ENCODE data around the gene UGT1A10. TPM values are rescaled to one million over a fixed set of nuclear protein-coding genes. Genes with fewer than 3 reads are reported as not detected.

Gene UGT1A10
- total and polyA plus RNA-seq, 4 donors, result 0.38 TPM; not detected in 3

- Histone ChIP-seq H3K4me1 (ENCODE audit: control insufficient read depth in 1 of 2, insufficient read depth in 2 of 2, low read length in 2 of 2) (no peaks in the 10 kb centered on the region), H3K9me3 (ENCODE audit: control insufficient read depth, low read length) (no peaks in the 10 kb centered on the region), H3K27ac (ENCODE audit: low read depth in 1 of 2, low read length in 2 of 2) (peak overlapping the region in 1 of 2 donors; percentile 34), H3K36me3 (ENCODE audit: control insufficient read depth in 1 of 2, insufficient read depth in 2 of 2, low read length in 1 of 2) (no peaks in the 10 kb centered on the region), H3K4me3 (ENCODE audit: low read length in 2 of 2) (no peak overlapping the region), H3K27me3 (ENCODE audit: control insufficient read depth in 1 of 2, insufficient read depth in 2 of 2, low read length in 1 of 2) (no peaks in the 10 kb centered on the region)
- WGBS, 2 donors, result 39 to 47% methylated on average over 4 of the region's 4 CpGs
- ATAC-seq (ENCODE audit: low FRiP score) (no peak), DNase-seq (no peak)
- intact Hi-C loops (cut with DNase I), result loop anchor here in 1 of 2 donors (10.0 kb wide), 1 partner anchor 221 kb away; no protein-coding TSS in a partner anchor
These were observed 69.8 kb downstream of the UGT1A10 start for GRCh38 chr2:233705911-233706506.

DNA sequence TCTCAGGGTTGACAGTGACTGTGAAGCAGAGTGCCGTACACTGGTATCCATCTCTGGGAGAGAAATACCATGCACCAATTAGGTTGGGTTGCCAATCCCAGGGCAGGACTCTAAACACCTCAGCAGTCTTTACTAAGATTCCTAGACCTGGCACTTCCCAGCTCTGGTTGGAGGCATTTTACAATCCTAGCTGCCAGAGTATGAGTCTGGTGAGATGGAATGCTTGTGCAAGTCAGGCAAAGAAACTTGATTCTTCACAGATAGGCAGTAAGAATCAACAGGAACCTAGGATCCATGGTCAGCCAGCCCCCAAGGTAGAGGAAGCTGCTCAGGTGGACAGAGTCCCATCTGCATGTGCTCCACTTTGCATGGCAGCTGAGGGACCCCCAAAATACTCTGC, 70.5 kb downstream of the UGT1A10 start:
- DNase-seq (no peak), ATAC-seq (ENCODE audit: low FRiP score) (no peak)
- no peak overlapping the region for H3K27ac ChIP-seq (ENCODE audit: low read depth in 1 of 2, low read length in 2 of 2)
- no peaks in the 10 kb centered on the region for H3K27me3 ChIP-seq (ENCODE audit: control insufficient read depth in 1 of 2, insufficient read depth in 2 of 2, low read length in 1 of 2)
- intact Hi-C loops (cut with DNase I), result loop anchor here in 1 of 2 donors (10.0 kb wide), 1 partner anchor 222 kb away; no protein-coding TSS in a partner anchor
- H3K4me1 ChIP-seq (ENCODE audit: control insufficient read depth in 1 of 2, insufficient read depth in 2 of 2, low read length in 2 of 2), result no peaks in the 10 kb centered on the region
- 26 to 54% methylated on average over 1 of the region's 1 CpG for WGBS, 2 donors
- no peaks in the 10 kb centered on the region for H3K36me3 ChIP-seq (ENCODE audit: control insufficient read depth in 1 of 2, insufficient read depth in 2 of 2, low read length in 1 of 2)
- no peak overlapping the region for H3K4me3 ChIP-seq (ENCODE audit: low read length in 2 of 2)
- no peaks in the 10 kb centered on the region for H3K9me3 ChIP-seq (ENCODE audit: control insufficient read depth, low read length)

- H3K4me1 ChIP-seq (ENCODE audit: control insufficient read depth in 1 of 2, insufficient read depth in 2 of 2, low read length in 2 of 2), result no peaks in the 10 kb centered on the region
- H3K9me3 ChIP-seq (ENCODE audit: control insufficient read depth, low read length), result no peaks in the 10 kb centered on the region
- H3K4me3 ChIP-seq (ENCODE audit: low read length in 2 of 2), result no peak overlapping the region
- DNase-seq (no peak), ATAC-seq (ENCODE audit: low FRiP score) (no peak)
- intact Hi-C loops (cut with DNase I), result loop anchor here in 1 of 2 donors (10.0 kb wide), 1 partner anchor 223 kb away; no protein-coding TSS in a partner anchor
- WGBS, 2 donors, result 68 to 73% methylated on average over 10 of the region's 10 CpGs
- H3K27me3 ChIP-seq (ENCODE audit: control insufficient read depth in 1 of 2, insufficient read depth in 2 of 2, low read length in 1 of 2), result no peaks in the 10 kb centered on the region
- H3K27ac ChIP-seq (ENCODE audit: low read depth in 1 of 2, low read length in 2 of 2), result no peak overlapping the region
- no peaks in the 10 kb centered on the region for H3K36me3 ChIP-seq (ENCODE audit: control insufficient read depth in 1 of 2, insufficient read depth in 2 of 2, low read length in 1 of 2)
These were observed 71.8 kb downstream of the UGT1A10 start for GRCh38 chr2:233707940-233708644.

- Histone ChIP-seq H3K36me3 (ENCODE audit: control insufficient read depth in 1 of 2, insufficient read depth in 2 of 2, low read length in 1 of 2) (no peaks in the 10 kb centered on the region), H3K4me1 (ENCODE audit: control insufficient read depth in 1 of 2, insufficient read depth in 2 of 2, low read length in 2 of 2) (no peaks in the 10 kb centered on the region), H3K27ac (ENCODE audit: low read depth in 1 of 2, low read length in 2 of 2) (no peak overlapping the region), H3K9me3 (ENCODE audit: control insufficient read depth, low read length) (no peaks in the 10 kb centered on the region), H3K27me3 (ENCODE audit: control insufficient read depth in 1 of 2, insufficient read depth in 2 of 2, low read length in 1 of 2) (no peaks in the 10 kb centered on the region), H3K4me3 (ENCODE audit: low read length in 2 of 2) (no peak overlapping the region)
- intact Hi-C loops (cut with DNase I), result loop anchor here in 1 of 2 donors (10.0 kb wide), 1 partner anchor 224 kb away; no protein-coding TSS in a partner anchor
- DNase-seq (no peak), ATAC-seq (ENCODE audit: low FRiP score) (no peak)
- WGBS, 2 donors, result 84 to 92% methylated on average over 5 of the region's 5 CpGs
These were observed 72.7 kb downstream of the UGT1A10 start for GRCh38 chr2:233708942-233709341.

DNA sequence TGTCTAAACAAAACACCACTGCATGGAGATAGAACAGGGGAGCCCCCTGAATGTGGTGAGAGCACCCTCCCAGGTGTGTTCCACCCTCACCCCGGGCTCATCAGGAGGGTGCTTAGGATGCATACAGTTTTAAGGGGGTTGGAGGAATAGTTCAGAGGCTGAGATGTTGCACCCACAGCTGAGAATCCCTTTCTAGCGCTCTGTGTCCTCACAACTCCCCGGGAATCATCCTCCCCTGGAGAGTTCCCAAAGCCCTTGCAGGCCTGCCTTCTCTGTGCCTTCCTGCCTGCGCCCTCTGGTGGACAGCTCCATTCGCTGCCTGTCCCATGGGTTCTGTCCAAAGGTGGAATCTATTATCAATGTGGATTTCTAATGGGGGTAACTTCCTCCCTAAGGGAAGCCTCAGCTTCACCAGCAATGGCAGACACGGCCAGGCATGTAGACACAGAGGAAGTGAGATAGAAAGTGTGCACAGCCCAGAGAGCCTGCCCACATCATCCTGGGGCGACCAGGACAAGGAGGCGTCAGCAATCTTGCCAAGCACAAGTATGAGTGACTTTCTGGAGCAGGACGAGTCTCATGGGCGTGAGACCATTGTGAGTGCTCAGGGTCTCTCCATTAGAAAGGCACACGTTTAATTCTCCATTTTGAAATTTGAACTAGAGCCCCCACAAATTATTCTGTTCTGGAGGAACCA, 75.2 kb downstream of the UGT1A10 start:
- no peak overlapping the region for H3K4me3 ChIP-seq (ENCODE audit: low read length in 2 of 2)
- DNase-seq, result peak; percentile 79 to 90
- ATAC-seq (ENCODE audit: low FRiP score), result peak; percentile 70
- 38 to 44% methylated on average over 11 of the region's 11 CpGs for WGBS, 2 donors
- no peaks in the 10 kb centered on the region for H3K9me3 ChIP-seq (ENCODE audit: control insufficient read depth, low read length)
- H3K27me3 ChIP-seq (ENCODE audit: control insufficient read depth in 1 of 2, insufficient read depth in 2 of 2, low read length in 1 of 2), result no peaks in the 10 kb centered on the region
- H3K36me3 ChIP-seq (ENCODE audit: control insufficient read depth in 1 of 2, insufficient read depth in 2 of 2, low read length in 1 of 2), result no peaks in the 10 kb centered on the region
- intact Hi-C loops (cut with DNase I), result loop anchor here in 1 of 2 donors (5.0 kb wide), 1 partner anchor 144 kb away; the partner anchor contains the start of gene USP40
- no peak overlapping the region for H3K27ac ChIP-seq (ENCODE audit: low read depth in 1 of 2, low read length in 2 of 2)
- no peaks in the 10 kb centered on the region for H3K4me1 ChIP-seq (ENCODE audit: control insufficient read depth in 1 of 2, insufficient read depth in 2 of 2, low read length in 2 of 2)

- intact Hi-C loops (cut with DNase I), result loop anchor here in 1 of 2 donors (5.0 kb wide), 1 partner anchor 145 kb away; the partner anchor contains the start of gene USP40
- Histone ChIP-seq H3K27ac (ENCODE audit: low read depth in 1 of 2, low read length in 2 of 2) (no peak within 1 kb of the TSS), H3K4me3 (ENCODE audit: low read length in 2 of 2) (no peak within 1 kb of the TSS), H3K27me3 (ENCODE audit: control insufficient read depth in 1 of 2, insufficient read depth in 2 of 2, low read length in 1 of 2) (no peaks in the 10 kb centered on the region), H3K4me1 (ENCODE audit: control insufficient read depth in 1 of 2, insufficient read depth in 2 of 2, low read length in 2 of 2) (no peaks in the 10 kb centered on the region), H3K36me3 (ENCODE audit: control insufficient read depth in 1 of 2, insufficient read depth in 2 of 2, low read length in 1 of 2) (no peaks in the 10 kb centered on the region), H3K9me3 (ENCODE audit: control insufficient read depth, low read length) (no peaks in the 10 kb centered on the region)
- 86% methylated on average over 14 of the region's 14 CpGs for WGBS, 2 donors
- ATAC-seq (ENCODE audit: low FRiP score) (no peak), DNase-seq (no peak)
These were observed 76.5 kb downstream of the UGT1A10 start, which contains the start of gene UGT1A5 for GRCh38 chr2:233712611-233713261. UGT1A5 (plus strand) TSS chr2:233712907; CDS start chr2:233712992, 85 bp downstream.

DNA sequence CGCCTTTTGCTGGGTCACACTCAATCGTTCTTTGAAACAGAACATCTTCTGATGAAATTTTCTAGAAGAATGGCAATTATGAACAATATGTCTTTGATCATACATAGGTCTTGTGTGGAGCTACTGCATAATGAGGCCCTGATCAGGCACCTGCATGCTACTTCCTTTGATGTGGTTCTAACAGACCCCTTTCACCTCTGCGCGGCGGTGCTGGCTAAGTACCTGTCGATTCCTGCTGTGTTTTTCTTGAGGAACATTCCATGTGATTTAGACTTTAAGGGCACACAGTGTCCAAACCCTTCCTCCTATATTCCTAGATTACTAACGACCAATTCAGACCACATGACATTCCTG, 77.0 kb downstream of the UGT1A10 start:
- H3K36me3 ChIP-seq (ENCODE audit: control insufficient read depth in 1 of 2, insufficient read depth in 2 of 2, low read length in 1 of 2), result no peaks in the 10 kb centered on the region
- no peaks in the 10 kb centered on the region for H3K9me3 ChIP-seq (ENCODE audit: control insufficient read depth, low read length)
- no peaks in the 10 kb centered on the region for H3K4me1 ChIP-seq (ENCODE audit: control insufficient read depth in 1 of 2, insufficient read depth in 2 of 2, low read length in 2 of 2)
- no peak overlapping the region for H3K27ac ChIP-seq (ENCODE audit: low read depth in 1 of 2, low read length in 2 of 2)
- ATAC-seq (ENCODE audit: low FRiP score), result no peak
- DNase-seq, result no peak
- no peaks in the 10 kb centered on the region for H3K27me3 ChIP-seq (ENCODE audit: control insufficient read depth in 1 of 2, insufficient read depth in 2 of 2, low read length in 1 of 2)
- 82 to 86% methylated on average over 7 of the region's 7 CpGs for WGBS, 2 donors
- intact Hi-C loops (cut with DNase I), result loop anchor here in 1 of 2 donors (5.0 kb wide), 1 partner anchor 146 kb away; the partner anchor contains the start of gene USP40
- H3K4me3 ChIP-seq (ENCODE audit: low read length in 2 of 2), result no peak overlapping the region

DNA sequence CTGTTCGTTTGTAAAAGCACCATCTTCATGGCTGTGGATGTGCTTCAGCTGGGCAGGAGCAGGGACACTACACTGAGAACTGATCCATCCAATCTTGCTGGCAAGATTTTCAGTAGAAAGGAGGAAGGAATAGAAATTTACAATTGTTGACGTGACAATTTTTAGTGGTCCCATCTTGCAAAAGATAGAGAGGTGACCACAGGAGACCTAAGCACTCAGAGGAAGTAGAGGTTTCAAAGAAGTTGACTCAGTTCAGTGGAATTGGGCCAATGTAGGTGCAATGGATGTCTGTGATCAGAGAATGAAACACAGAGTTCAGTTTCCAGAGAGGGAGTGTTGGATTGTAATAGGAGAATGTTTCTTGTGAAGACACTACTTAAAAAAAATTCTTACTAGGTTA, 77.9 kb downstream of the UGT1A10 start:
- Histone ChIP-seq H3K9me3 (ENCODE audit: control insufficient read depth, low read length) (no peaks in the 10 kb centered on the region), H3K4me1 (ENCODE audit: control insufficient read depth in 1 of 2, insufficient read depth in 2 of 2, low read length in 2 of 2) (no peaks in the 10 kb centered on the region), H3K4me3 (ENCODE audit: low read length in 2 of 2) (no peak overlapping the region), H3K27ac (ENCODE audit: low read depth in 1 of 2, low read length in 2 of 2) (no peak overlapping the region), H3K27me3 (ENCODE audit: control insufficient read depth in 1 of 2, insufficient read depth in 2 of 2, low read length in 1 of 2) (no peaks in the 10 kb centered on the region), H3K36me3 (ENCODE audit: control insufficient read depth in 1 of 2, insufficient read depth in 2 of 2, low read length in 1 of 2) (no peaks in the 10 kb centered on the region)
- ATAC-seq (ENCODE audit: low FRiP score), result no peak
- intact Hi-C loops (cut with DNase I), result loop anchor here in 1 of 2 donors (5.0 kb wide), 1 partner anchor 147 kb away; the partner anchor contains the start of gene USP40
- no peak for DNase-seq
- 77 to 79% methylated on average over 2 of the region's 2 CpGs for WGBS, 2 donors
